ENCODE measurements around the gene RPL37A. TPM values are rescaled to one million over a fixed set of nuclear protein-coding genes. Genes with fewer than 3 reads are reported as not detected.

The RPL37A gene
- total RNA-seq, 2 experiments from 2014 or later: 2,232 to 2,277 TPM

GRCh38 chr2:216522892-216523502, 24.4 kb downstream of the RPL37A start:
- no peaks in the 10 kb centered on the region for H3K9me3 Mint-ChIP-seq (ENCODE audit: insufficient read depth)
- H3K4me1 Mint-ChIP-seq (ENCODE audit: low read depth): peaks cover 5% of the 10 kb centered on the region
- CTCF ChIA-PET: interaction anchor here (12.1 kb wide), 1 partner anchor 141 kb away, joined by 336 read pairs; no protein-coding TSS in a partner anchor
- no peaks in the 10 kb centered on the region for H3K27me3 Mint-ChIP-seq (ENCODE audit: low read depth)
- H3K4me3 Mint-ChIP-seq: no peak overlapping the region
- DNase-seq: no peak
- no peak overlapping the region for H3K27ac Mint-ChIP-seq
- POLR2A ChIA-PET: no interaction called here
- H3K36me3 Mint-ChIP-seq (ENCODE audit: low read depth): peaks cover 5% of the 10 kb centered on the region
- ATAC-seq: no peak

- no peak for ATAC-seq
- Mint-ChIP-seq H3K27ac (no peak overlapping the region), H3K27me3 (ENCODE audit: low read depth) (no peaks in the 10 kb centered on the region)
These were observed 27.3 kb downstream of the RPL37A start for GRCh38 chr2:216525972-216526371.

DNA sequence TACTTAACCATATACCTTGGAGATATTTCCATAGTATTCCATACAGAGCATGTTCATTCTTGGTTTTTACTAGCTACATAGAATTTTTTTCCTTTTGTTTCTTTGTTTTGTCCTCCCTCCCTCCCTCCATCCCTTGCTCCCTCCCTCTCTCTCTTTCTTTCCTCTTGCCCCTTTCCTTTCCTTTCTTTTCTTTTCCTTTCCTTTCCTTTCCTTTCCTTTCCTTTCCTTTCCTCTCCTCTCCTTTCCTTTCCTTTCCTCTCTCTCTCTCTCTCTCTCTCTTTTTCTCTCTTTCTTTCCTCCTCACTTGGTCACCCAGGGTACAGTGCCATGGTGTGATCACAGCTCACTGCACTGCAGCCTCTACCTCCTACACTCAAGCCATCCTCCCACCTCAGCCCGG, 28.3 kb downstream of the RPL37A start:
- DNase-seq (no peak), ATAC-seq (no peak)
- H3K4me3 Mint-ChIP-seq: no peak overlapping the region
- no peaks in the 10 kb centered on the region for H3K9me3 Mint-ChIP-seq (ENCODE audit: insufficient read depth)
- no peaks in the 10 kb centered on the region for H3K27me3 Mint-ChIP-seq (ENCODE audit: low read depth)
- CTCF ChIA-PET: interaction anchor here (1.3 to 12.1 kb wide), 2 partner anchors 120 to 137 kb away, joined by 4 to 336 read pairs; no protein-coding TSS in a partner anchor
- POLR2A ChIA-PET: no interaction called here
- H3K4me1 Mint-ChIP-seq (ENCODE audit: low read depth): no peaks in the 10 kb centered on the region
- H3K36me3 Mint-ChIP-seq (ENCODE audit: low read depth): no peaks in the 10 kb centered on the region
- no peak overlapping the region for H3K27ac Mint-ChIP-seq

More at GRCh38 chr2:216525972-216526371, 27.3 kb downstream of the RPL37A start:
- Mint-ChIP-seq H3K36me3 (ENCODE audit: low read depth) (peaks cover under 1% of the 10 kb centered on the region), H3K4me3 (no peak overlapping the region), H3K4me1 (ENCODE audit: low read depth) (no peaks in the 10 kb centered on the region), H3K9me3 (ENCODE audit: insufficient read depth) (no peaks in the 10 kb centered on the region)
- no peak for DNase-seq
- POLR2A ChIA-PET: no interaction called here
- CTCF ChIA-PET: interaction anchor here (1.3 to 12.1 kb wide), 2 partner anchors 121 to 138 kb away, joined by 4 to 336 read pairs; no protein-coding TSS in a partner anchor

DNA sequence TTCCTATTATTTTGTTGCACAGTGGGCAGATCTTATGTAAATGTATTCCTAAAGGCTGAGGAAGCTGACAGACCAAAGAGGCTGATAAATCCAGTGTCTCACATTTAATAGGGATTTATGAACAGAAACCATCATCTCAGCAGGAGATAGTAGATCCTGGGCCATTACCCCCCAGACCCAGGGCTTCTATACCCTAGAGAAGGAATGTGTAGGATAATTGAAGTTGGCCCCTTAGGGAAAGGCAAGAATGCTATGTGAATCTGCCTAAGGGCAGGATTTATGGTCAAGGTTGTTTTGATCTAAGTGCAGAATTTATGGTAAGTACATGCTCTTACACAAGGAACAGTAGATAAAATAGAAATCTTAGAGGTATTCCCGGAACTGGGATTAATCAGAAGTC, 29.0 kb downstream of the RPL37A start:
- ATAC-seq: no peak
- Mint-ChIP-seq H3K4me3 (no peak overlapping the region), H3K27me3 (ENCODE audit: low read depth) (no peaks in the 10 kb centered on the region), H3K36me3 (ENCODE audit: low read depth) (no peaks in the 10 kb centered on the region), H3K9me3 (ENCODE audit: insufficient read depth) (no peaks in the 10 kb centered on the region), H3K27ac (no peak overlapping the region), H3K4me1 (ENCODE audit: low read depth) (no peaks in the 10 kb centered on the region)
- POLR2A ChIA-PET: no interaction called here
- CTCF ChIA-PET: no interaction called here
- no peak for DNase-seq

GRCh38 chr2:216532562-216532961, 33.9 kb downstream of the RPL37A start:
- POLR2A ChIA-PET: no interaction called here
- no peaks in the 10 kb centered on the region for H3K27me3 Mint-ChIP-seq (ENCODE audit: low read depth)

DNA sequence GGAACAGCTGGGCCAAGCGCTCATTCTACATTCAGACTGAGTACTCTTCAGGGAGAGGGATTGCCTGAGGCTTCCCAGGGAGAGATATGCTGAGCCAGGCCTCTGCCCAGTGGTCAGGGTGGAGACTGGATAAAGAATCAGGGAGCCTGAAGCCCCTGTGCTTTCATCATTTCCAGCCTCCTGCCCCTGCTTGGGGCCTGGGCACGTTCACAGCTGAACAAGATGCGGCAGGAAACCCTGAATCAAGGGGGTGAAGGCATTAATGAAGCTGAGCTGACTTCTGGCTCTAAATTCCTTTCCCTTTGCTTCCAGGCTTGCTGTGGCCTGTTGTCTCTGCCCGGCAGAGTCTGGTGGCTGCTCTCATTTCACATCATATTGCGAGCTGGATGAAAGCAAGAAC, 35.0 kb downstream of the RPL37A start:
- Mint-ChIP-seq H3K9me3 (ENCODE audit: insufficient read depth) (no peaks in the 10 kb centered on the region), H3K36me3 (ENCODE audit: low read depth) (no peaks in the 10 kb centered on the region), H3K27ac (no peak overlapping the region), H3K4me3 (no peak overlapping the region), H3K27me3 (ENCODE audit: low read depth) (no peaks in the 10 kb centered on the region), H3K4me1 (ENCODE audit: low read depth) (peaks cover 9% of the 10 kb centered on the region)
- DNase-seq: no peak
- ATAC-seq: no peak
- ChIA-PET CTCF (interaction anchor here (1.0 kb wide), 1 partner anchor 36 kb away, joined by 3 read pairs; no protein-coding TSS in a partner anchor), POLR2A (no interaction called here)

More at GRCh38 chr2:216532562-216532961, 33.9 kb downstream of the RPL37A start:
- Mint-ChIP-seq H3K9me3 (ENCODE audit: insufficient read depth) (no peaks in the 10 kb centered on the region), H3K27ac (no peak overlapping the region), H3K36me3 (ENCODE audit: low read depth) (no peaks in the 10 kb centered on the region), H3K4me1 (ENCODE audit: low read depth) (peaks cover 9% of the 10 kb centered on the region), H3K4me3 (no peak overlapping the region)
- DNase-seq (no peak), ATAC-seq (no peak)
- CTCF ChIA-PET: interaction anchor here (1.7 kb wide), 1 partner anchor 13 kb away, joined by 10 read pairs; no protein-coding TSS in a partner anchor

DNA sequence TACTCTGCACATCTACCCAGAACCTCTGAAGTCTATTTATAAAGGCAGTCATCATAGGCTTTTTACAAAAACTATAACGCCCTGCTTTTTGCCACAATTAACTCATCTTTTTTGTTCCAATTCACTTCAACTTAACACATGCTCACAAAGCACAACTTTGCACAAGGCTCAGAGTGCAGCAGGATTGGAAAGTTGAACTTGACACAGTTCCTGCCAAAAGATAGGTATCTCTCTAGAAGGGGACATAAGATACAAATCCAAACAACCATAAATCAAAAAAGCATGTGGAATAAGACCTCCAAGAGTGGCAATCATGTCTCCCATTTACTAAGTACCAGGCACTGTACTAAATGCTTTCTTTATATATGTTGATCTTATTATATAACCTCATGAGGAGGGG, 36.2 kb downstream of the RPL37A start:
- DNase-seq: no peak
- ChIA-PET CTCF (no interaction called here), POLR2A (no interaction called here)
- Mint-ChIP-seq H3K36me3 (ENCODE audit: low read depth) (no peaks in the 10 kb centered on the region), H3K27ac (no peak overlapping the region), H3K9me3 (ENCODE audit: insufficient read depth) (no peaks in the 10 kb centered on the region), H3K27me3 (ENCODE audit: low read depth) (no peaks in the 10 kb centered on the region), H3K4me1 (ENCODE audit: low read depth) (peaks cover 9% of the 10 kb centered on the region), H3K4me3 (no peak overlapping the region)
- ATAC-seq: no peak

GRCh38 chr2:216535454-216535995, 36.9 kb downstream of the RPL37A start:
- Mint-ChIP-seq H3K9me3 (ENCODE audit: insufficient read depth) (no peaks in the 10 kb centered on the region), H3K27me3 (ENCODE audit: low read depth) (no peaks in the 10 kb centered on the region), H3K27ac (no peak overlapping the region), H3K4me3 (no peak overlapping the region), H3K4me1 (ENCODE audit: low read depth) (peaks cover 9% of the 10 kb centered on the region), H3K36me3 (ENCODE audit: low read depth) (no peaks in the 10 kb centered on the region)
- ChIA-PET POLR2A (no interaction called here), CTCF (interaction anchor here (1.8 kb wide), 1 partner anchor 18 kb away, joined by 4 read pairs; no protein-coding TSS in a partner anchor)
- DNase-seq: no peak
- no peak for ATAC-seq

GRCh38 chr2:216536734-216537210, 38.1 kb downstream of the RPL37A start:
- Mint-ChIP-seq H3K36me3 (ENCODE audit: low read depth) (no peaks in the 10 kb centered on the region), H3K9me3 (ENCODE audit: insufficient read depth) (no peaks in the 10 kb centered on the region), H3K4me1 (ENCODE audit: low read depth) (peaks cover 9% of the 10 kb centered on the region), H3K27me3 (ENCODE audit: low read depth) (no peaks in the 10 kb centered on the region), H3K4me3 (no peak overlapping the region), H3K27ac (no peak overlapping the region)
- CTCF ChIA-PET: interaction anchor here (0.9 to 1.8 kb wide), 3 partner anchors 17 to 128 kb away, joined by 3 to 4 read pairs (median 4); no protein-coding TSS in a partner anchor
- POLR2A ChIA-PET: no interaction called here
- no peak for ATAC-seq
- DNase-seq: no peak

DNA sequence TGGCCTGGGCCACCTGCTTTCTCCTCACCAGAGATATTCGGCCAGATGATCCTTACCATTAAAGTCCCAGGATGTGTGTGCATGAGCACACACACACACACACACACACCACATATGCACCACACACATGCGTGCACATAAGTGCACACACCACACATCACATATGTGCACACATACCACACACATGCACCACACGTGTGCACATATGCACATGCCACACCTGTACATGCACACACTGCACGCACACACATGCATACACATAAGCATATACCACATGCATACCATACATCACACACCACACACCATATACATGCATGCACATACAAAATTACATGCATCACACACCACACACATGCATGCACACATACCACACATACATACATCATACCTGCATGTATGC, 38.7 kb downstream of the RPL37A start:
- DNase-seq: no peak
- no peak for ATAC-seq
- Mint-ChIP-seq H3K27me3 (ENCODE audit: low read depth) (no peaks in the 10 kb centered on the region), H3K9me3 (ENCODE audit: insufficient read depth) (no peaks in the 10 kb centered on the region), H3K36me3 (ENCODE audit: low read depth) (no peaks in the 10 kb centered on the region), H3K4me3 (no peak overlapping the region), H3K27ac (no peak overlapping the region), H3K4me1 (ENCODE audit: low read depth) (peaks cover 9% of the 10 kb centered on the region)
- CTCF ChIA-PET: interaction anchor here (0.9 to 1.8 kb wide), 2 partner anchors 18 to 20 kb away, joined by 4 read pairs; no protein-coding TSS in a partner anchor
- POLR2A ChIA-PET: no interaction called here

DNA sequence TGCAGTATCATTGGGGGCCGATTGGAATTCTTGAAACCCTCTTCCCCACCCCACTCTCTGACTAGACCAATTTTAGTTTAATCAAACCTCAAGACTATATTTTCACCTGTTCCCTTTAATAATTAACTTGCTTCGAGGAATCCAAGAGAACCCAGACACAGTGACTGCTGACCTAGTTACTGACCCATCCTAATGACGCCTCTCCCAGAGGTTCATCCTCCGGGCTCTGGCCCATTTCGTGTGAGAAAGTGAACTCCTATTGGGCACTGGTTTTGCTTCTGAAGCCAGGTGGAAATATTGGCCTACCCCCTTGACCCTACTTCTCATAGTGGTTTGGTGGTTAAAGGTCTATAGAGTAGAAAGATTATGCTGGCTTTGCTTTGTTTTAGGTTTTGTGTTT, 39.9 kb downstream of the RPL37A start:
- no peaks in the 10 kb centered on the region for H3K27me3 Mint-ChIP-seq (ENCODE audit: low read depth)
- no peak overlapping the region for H3K27ac Mint-ChIP-seq
- peaks cover 14% of the 10 kb centered on the region for H3K4me1 Mint-ChIP-seq (ENCODE audit: low read depth)
- CTCF ChIA-PET: no interaction called here
- DNase-seq (no peak), ATAC-seq (no peak)
- POLR2A ChIA-PET: no interaction called here
- H3K36me3 Mint-ChIP-seq (ENCODE audit: low read depth): no peaks in the 10 kb centered on the region
- H3K4me3 Mint-ChIP-seq: no peak overlapping the region
- H3K9me3 Mint-ChIP-seq (ENCODE audit: insufficient read depth): no peaks in the 10 kb centered on the region

DNA sequence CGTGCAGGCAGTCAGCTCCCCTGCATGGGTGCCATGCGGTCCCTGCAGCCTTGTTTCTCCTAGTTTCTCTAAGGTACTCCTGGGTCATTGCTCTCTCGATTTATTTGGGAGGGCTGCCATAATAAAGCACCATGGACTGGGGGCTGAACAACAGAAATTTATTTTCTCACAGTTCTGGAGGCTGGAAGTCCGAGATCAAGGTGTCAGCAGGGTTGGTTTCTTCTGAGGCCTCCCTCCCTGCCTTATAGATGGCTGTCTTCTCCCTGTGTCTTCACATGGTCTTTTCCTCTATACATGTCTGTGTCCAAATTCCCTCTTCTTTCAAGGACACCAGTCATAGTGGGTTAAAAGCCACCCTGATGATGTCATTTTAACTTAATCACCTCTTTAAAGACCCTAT, 40.5 kb downstream of the RPL37A start:
- H3K27ac Mint-ChIP-seq: no peak overlapping the region
- CTCF ChIA-PET: no interaction called here
- H3K4me1 Mint-ChIP-seq (ENCODE audit: low read depth): peaks cover 14% of the 10 kb centered on the region
- ATAC-seq (no peak), DNase-seq (no peak)
- no peaks in the 10 kb centered on the region for H3K9me3 Mint-ChIP-seq (ENCODE audit: insufficient read depth)
- POLR2A ChIA-PET: no interaction called here
- H3K27me3 Mint-ChIP-seq (ENCODE audit: low read depth): no peaks in the 10 kb centered on the region
- H3K4me3 Mint-ChIP-seq: no peak overlapping the region
- H3K36me3 Mint-ChIP-seq (ENCODE audit: low read depth): no peaks in the 10 kb centered on the region

Data from activated CD8-positive, alpha-beta T cell treated with anti-CD3 and anti-CD28 coated beads, Interleukin-2, amount 10 ng/mL, durations not matched to agents 7 days and 5 days (primary cell).